Activated naive CD4-positive, alpha-beta T cell (primary cell): ENCODE measurements around the gene ZNF710.
"Not testable (repeated sequence)": the region's sequence is repeated elsewhere in the genome, so short reads cannot be mapped to it uniquely, and the experiment has no call there.

ENCODE experiments used
- DNase-seq, 4 experiments: peaks; one replicate each; lab custom pipeline; 2025; lab: John Stamatoyannopoulos, UW

ZNF710 gene

DNA sequence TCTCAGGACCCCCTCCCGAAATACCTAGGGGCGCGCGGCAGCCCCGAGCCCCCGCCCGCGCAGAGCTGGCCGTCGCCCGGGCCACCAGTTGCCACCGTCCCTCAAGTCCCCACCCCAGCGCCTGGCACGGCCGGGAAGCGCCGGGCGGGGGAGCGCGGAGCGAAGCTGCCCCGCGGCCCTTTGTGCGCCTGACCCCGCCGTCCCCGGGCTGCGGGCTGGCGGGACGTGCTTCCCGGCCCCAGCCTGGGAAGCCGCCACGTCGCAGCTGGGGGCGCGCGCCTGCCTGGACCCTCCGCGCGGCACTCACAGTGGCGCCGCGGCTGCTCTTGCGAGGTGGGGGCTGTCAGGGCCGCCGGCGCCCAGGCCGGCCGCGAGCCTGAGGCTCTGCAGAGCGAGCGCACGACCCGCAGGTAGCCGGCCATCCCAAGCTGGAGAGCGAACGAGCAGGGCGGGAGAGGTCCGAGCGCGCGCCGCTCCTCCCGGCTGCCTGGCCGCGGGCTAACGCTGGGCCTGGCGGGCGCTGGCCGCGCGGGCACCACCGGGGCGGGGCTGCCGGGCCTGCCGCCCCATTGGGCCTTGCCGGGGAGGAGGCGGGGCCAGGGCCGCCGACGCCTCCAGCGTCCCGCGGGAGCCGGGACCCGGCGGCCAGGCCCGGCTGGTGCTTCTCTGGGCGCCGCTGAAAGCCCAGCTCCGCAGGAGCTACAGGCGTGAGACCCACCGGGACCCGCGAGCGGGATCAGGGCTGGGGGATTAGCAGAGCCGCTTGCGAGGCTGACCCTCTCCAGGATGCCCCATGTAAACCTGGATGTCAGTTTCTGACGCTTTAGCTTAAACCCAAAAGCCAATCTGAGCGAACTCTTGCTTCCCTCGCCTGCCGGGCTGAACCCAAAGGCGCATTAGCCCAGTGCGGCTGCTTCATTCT lies 101.1 kb downstream of the ZNF710 start, which contains the start of gene IDH2:
TSS of gene IDH2 (minus strand) at position 500 of the 922 bp plus-strand sequence. CDS start at position 422, 78 bp downstream.
- peak in 2 of 4 experiments; percentile 22 to 64 for DNase-seq

GRCh38 chr15:90103701-90104329 lies 102.7 kb downstream of the ZNF710 start:
- DNase-seq: no peak

- DNase-seq: no peak
These were observed 103.4 kb downstream of the ZNF710 start for GRCh38 chr15:90104551-90104950.

GRCh38 chr15:90105521-90105920 lies 104.4 kb downstream of the ZNF710 start:
- DNase-seq: no peak

GRCh38 chr15:90106522-90107117 lies 105.5 kb downstream of the ZNF710 start:
- DNase-seq: no peak

DNA sequence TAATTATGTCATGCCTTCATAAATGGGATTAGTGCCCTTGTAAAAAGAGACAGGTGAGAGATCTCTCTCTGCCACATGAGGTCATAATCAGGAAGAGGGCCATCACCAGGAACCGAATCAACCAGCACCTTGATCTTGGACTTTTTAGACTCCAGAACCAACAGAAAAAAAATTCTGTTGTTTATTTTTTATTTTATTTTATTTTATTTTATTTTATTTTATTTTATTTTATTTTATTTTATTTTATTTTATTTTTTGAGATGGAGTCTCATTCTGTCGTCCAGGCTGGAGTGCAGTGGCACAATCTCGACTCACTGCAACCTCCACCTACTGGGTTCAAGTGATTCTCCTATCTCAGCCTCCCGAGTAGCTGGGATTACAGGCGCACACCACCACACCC lies 106.9 kb downstream of the ZNF710 start:
- not testable (repeated sequence) for DNase-seq

DNA sequence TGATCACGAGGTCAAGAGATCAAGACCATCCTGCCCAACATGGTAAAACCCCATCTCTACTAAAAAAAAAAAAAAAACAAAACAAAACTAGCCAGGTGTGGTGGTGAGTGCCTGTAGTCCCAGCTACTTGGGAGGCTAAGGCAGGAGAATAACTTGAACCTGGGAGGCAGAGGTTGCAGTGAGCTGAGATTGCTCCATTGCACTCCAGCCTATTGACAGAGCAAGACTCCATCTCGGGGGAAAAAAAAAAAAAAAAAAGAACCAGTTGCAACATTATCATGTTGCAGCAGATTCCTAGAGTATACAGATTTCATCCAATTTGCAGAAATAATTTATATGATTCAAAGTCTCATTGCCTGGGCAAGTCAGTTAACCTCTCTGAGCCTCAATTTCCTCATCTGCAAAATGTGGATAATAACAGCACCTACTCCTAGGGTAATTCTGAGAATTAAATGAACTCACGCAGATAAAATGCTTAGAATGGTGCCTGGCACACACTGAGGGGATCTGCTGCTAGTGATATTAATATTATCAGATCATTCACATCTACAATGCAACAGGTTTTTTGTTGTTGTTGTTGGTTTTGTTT lies 108.1 kb downstream of the ZNF710 start:
- not testable (repeated sequence) for DNase-seq

DNA sequence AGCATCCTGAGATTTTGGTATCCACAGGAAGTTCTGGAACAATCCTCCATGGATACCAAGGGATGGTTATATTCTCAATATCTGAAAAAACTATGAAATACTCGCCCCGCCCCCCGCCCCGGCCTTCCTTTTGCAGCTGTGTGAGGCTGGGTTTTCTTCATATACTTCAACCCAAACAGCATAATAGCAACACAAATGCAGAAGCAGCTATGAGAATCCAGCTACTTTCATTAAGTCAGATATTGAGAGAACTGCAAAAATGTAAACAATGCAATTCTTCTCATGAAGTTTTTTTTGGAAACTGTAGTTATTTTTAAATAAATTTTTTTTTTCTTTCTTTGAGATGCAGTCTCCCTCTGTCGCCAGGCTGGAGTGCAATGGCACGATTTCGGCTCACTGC lies 112.0 kb downstream of the ZNF710 start:
- DNase-seq: no peak

GRCh38 chr15:90114451-90114901 lies 113.4 kb downstream of the ZNF710 start:
- DNase-seq: no peak

- DNase-seq: no peak
These were observed 114.7 kb downstream of the ZNF710 start for GRCh38 chr15:90115783-90116182.

- DNase-seq: no peak
These were observed 118.2 kb downstream of the ZNF710 start for GRCh38 chr15:90119367-90119766.

DNA sequence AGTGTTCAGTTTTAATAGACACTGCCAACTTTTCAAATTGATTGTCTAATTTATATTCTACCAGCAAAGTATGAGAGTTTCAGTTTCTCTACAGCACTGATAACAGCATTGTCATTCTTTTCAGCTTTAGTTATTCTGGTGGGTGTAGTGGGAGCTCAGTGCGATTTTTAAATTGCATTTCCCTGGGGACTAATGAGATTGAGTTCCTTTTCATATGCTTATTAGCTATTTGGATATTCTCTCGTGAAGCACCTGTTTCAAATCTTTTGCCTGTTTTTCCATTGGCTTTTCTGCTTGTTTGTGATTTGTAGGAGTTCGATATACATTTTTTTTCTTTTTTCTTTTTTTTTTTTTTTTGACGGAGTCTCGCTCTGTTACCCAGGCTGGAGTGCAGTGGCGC lies 120.0 kb downstream of the ZNF710 start:
- no peak for DNase-seq

- no peak for DNase-seq
These were observed 123.4 kb downstream of the ZNF710 start for GRCh38 chr15:90124507-90124906.

GRCh38 chr15:90126022-90126421 lies 124.9 kb downstream of the ZNF710 start:
- no peak for DNase-seq

DNA sequence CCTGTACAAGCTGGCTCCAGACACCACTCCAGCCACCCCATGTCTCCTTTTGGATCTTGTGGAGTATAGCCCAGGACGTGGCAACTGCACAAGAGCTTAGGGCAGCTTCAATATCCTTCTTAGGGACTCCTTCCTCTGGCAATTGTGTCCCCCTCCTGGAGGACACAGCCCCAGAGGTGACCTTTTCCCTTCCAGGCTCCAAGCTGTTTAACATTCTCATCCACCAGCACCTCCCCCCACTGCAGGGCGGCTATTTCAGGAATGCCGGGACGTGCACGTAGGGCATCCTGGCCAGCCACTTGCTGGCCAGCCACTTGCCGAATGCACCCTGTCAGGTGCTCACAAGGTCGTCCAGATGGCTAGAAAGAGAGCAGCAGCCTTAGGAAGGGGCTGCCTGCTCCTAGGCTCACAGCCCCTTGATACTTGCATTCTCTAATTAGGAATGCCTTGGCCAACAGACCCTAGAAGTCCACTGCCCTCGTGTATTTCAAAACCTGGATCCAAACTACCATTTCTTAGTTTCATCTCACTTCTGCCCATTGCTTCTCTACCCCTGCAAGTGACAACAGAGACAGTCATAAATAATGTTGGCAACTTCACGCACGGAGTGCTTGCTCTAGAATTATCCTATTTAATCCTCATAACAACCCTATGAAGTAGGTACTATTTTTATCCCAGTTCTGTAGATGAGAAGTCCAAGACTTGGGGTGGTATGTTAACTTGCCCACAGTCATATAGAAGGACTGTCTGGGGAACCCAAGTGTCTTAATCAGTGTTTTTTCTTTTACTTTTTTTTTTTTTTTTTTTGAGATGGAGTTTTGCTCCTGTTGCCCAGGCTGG lies 125.7 kb downstream of the ZNF710 start:
- no peak for DNase-seq

DNA sequence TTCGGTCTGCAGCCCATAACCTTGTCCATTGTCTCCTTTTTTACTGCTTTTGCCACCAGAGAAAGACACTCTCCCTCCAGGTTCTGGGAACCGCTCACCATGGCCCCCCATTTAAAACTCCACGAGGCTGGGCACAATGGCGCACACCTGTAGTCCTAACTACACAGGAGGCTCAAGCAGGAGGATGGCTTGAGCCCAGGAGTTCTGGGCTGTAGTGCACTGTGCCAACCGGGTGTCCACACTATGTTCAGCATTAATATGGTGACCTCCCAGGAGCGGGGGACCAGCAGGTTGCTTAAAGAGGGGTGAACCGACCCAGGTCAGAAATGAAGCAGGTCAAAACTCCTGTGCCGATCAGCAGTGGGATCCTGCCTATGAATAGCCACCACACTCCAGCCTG lies 129.2 kb downstream of the ZNF710 start:
- no peak for DNase-seq
